GM23248 (cell line): Measurements from ENCODE around the gene BPIFB3.

Experiments
- EZH2 ChIP-seq: fragments of 200-600 bp; sonication (generic); IDR thresholded peaks from 2 replicates; pipeline ENCODE4 v1.6.1; 2018; ENCODE audit warnings: antibody characterized with exemption, mild to moderate bottlenecking; ENCODE audit not compliant: insufficient read depth, poor library complexity, severe bottlenecking
- EZH2phosphoT487 ChIP-seq: fragments of 200-600 bp; sonication (generic); IDR thresholded peaks from 2 replicates; pipeline ENCODE4 v1.6.1; 2018; ENCODE audit warnings: antibody characterized with exemption, moderate library complexity, mild to moderate bottlenecking, low read depth; ENCODE audit not compliant: insufficient read depth

DNA sequence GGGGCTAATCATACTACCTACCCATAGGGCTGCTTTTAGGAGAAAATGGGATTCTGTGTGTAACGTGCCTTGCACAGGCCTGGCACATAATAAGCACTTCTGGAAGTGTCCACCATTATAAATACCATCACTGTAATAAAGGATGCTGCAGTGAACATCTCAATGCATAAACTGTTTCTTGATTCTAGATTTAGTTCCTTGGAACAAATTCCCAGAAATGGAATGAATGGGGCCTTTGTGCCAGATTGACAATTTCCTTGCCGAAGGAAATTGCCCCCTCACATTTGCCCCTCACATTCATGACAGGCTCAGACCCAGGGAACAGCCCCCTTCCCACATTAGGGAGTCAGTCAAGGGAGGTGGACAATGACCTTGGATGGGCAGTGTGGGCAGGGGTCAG lies 55.0 kb downstream of the BPIFB3 start:
- TF ChIP-seq EZH2phosphoT487 (no peak), EZH2 (no peak)
